Adrenal gland (tissue), 12 donors: ENCODE measurements around the gene GPR50. TPM values are rescaled to one million over a fixed set of nuclear protein-coding genes. Genes with fewer than 3 reads are reported as not detected.

Experiments used
- DNase-seq, 7 donors: peaks; one replicate each; pipeline ENCODE4 v3.0.0-alpha.2; 2019 to 2020
- H3K27ac ChIP-seq, 5 donors: fragments of 200-600 bp; sonication (generic) in 4 of 5; 1 replicate in 3 of 5; 2 replicates in 2 of 5; pipeline versions ENCODE4 v1.5.1 to v1.8.0; 2016 to 2020; ENCODE audit warnings: mild to moderate bottlenecking in 1 of 5
- H3K27me3 ChIP-seq: fragments of 200-600 bp; 2 replicates; pipeline ENCODE4 v1.8.0; 2021
- H3K36me3 ChIP-seq, 2 donors: fragments of 200-600 bp; replicated peaks in 1 of 2; 1 replicate in 1 of 2; 2 replicates in 1 of 2; pipeline versions ENCODE4 v1.5.1 to v1.8.0; 2018 to 2022
- H3K4me1 ChIP-seq, 2 donors: fragments of 200-600 bp; replicated peaks in 1 of 2; 1 replicate in 1 of 2; 2 replicates in 1 of 2; pipeline versions ENCODE4 v1.5.1 to v1.8.0; 2018 to 2021
- H3K4me3 ChIP-seq, 4 donors: fragments of 200-600 bp; sonication (generic) in 3 of 4; one replicate each; pipeline ENCODE4 v1.5.1; 2016 to 2018
- H3K9me3 ChIP-seq, 3 donors: fragments of 200-600 bp; sonication (generic) in 1 of 3; replicated peaks in 1 of 3; 1 replicate in 2 of 3; 2 replicates in 1 of 3; pipeline versions ENCODE4 v1.5.1 to v1.8.0; 2016 to 2021
- POLR2A ChIP-seq, 2 donors: fragments of 450-650 bp; IDR thresholded peaks; one replicate each; pipeline ENCODE4 v1.6.1; 2017; ENCODE audit warnings: antibody characterized with exemption in 2 of 2, mild to moderate bottlenecking in 2 of 2, moderate library complexity in 1 of 2
- WGBS, 4 donors: extraction: QIAGEN DNeasy Blood & Tissue Kit in 2 of 4; methylation state at CpG; one replicate each; pipeline versions ENCODE4 v1.1.5 to v1.1.7; 2013 to 2017; 5-methylcytosine and 5-hydroxymethylcytosine counted together
- intact Hi-C, 2 donors: fragments of 100-400 bp; cut with DNase I; formaldehyde crosslinking; loops; one replicate each; pipeline versions ENCODE4 v1.14.1 to v1.15.0; 2022 to 2023
- polyA plus RNA-seq, 3 donors: library from polyadenylated mRNA; stranded (reverse); fragments of 200-250 nt in 2 of 3; fragments of 350-450 nt in 1 of 3; fragmentation: Illumina TruSeq in 1 of 3; extraction: RNeasy Lipid Tissue Mini Kit (QIAGEN cat#74804) in 1 of 3; gene quantifications; one replicate each; pipeline ENCODE4 v1.2.3, GENCODE V29; 2013 to 2014
- total RNA-seq, 9 donors: library from RNA; depleted of rRNA in 4 of 9; stranded (reverse); fragments of >200 nt in 4 of 9; fragments of 120-200 nt in 1 of 9; fragmentation: NEBNext Ultra II Directional in 1 of 9; extraction: Animal tissue kit (Norgen Biotek cat#: 25700) in 1 of 9; gene quantifications; one replicate each; pipeline versions ENCODE4 v1.1.0 to v1.2.4, GENCODE V29; 2013 to 2023
- TF ChIP-seq, protein P1 (sequence below), 6 experiments: fragments of 450-650 bp in 4 of 6; fragments of 200-600 bp in 2 of 6; sonication (generic) in 1 of 6; IDR thresholded peaks; 1 replicate in 5 of 6; 2 replicates in 1 of 6; pipeline versions ENCODE4 v1.5.1 to v1.8.0; 2016 to 2021; ENCODE audit warnings: antibody characterized with exemption in 6 of 6, mild to moderate bottlenecking in 2 of 6, moderate library complexity in 1 of 6
- donor health status: healthy with polysubstance abuse.
- donor health status: Bipolar disorder and iron deficiency.
- donor health status: DM: yes; HTN: yes; CAD: no.
- donor health status: DM: no; HTN: no; CAD: no.
- donor health status: DM: no; HTN: no; CAD: no.
- donor health status: DM: yes; HTN: yes; CAD: no.

GPR50 gene
- total and polyA plus RNA-seq, 12 donors: 0.06 to 0.40 TPM; not detected in 10

DNA sequence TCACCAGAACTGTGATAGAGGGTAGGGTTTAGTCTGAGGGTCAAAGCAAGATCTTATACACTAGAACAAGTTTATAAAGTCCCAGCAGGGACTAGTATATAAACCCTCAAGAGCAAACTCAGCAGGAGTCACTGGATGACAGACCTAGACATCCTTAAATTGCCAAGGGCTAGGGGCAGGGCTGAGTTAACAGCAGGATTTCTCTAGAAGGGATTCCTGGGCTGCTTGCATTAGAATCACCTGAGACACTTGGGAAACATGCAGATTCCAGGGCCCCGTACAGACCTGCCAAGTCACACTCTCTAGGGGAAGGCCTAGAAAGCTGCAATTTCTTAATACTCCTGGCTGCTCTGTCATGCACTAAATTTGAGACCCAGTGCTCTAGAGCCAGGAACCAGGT is 6.6 kb upstream of the GPR50 start:
- intact Hi-C loops: no loop called here
- Histone ChIP-seq H3K27ac (no peak overlapping the region), H3K27me3 (peaks cover 19% of the 10 kb centered on the region), H3K9me3 (no peaks in the 10 kb centered on the region), H3K4me1 (no peaks in the 10 kb centered on the region), H3K36me3 (no peaks in the 10 kb centered on the region), H3K4me3 (no peak overlapping the region)
- TF ChIP-seq, protein P1, sequence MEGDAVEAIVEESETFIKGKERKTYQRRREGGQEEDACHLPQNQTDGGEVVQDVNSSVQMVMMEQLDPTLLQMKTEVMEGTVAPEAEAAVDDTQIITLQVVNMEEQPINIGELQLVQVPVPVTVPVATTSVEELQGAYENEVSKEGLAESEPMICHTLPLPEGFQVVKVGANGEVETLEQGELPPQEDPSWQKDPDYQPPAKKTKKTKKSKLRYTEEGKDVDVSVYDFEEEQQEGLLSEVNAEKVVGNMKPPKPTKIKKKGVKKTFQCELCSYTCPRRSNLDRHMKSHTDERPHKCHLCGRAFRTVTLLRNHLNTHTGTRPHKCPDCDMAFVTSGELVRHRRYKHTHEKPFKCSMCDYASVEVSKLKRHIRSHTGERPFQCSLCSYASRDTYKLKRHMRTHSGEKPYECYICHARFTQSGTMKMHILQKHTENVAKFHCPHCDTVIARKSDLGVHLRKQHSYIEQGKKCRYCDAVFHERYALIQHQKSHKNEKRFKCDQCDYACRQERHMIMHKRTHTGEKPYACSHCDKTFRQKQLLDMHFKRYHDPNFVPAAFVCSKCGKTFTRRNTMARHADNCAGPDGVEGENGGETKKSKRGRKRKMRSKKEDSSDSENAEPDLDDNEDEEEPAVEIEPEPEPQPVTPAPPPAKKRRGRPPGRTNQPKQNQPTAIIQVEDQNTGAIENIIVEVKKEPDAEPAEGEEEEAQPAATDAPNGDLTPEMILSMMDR (IDR thresholded peaks at IDR 0.05): no peak
- no peak for TF ChIP-seq POLR2A (IDR thresholded peaks at IDR 0.05)
- DNase-seq: no peak
- 83 to 92% methylated on average over 1 of the region's 1 CpG; no CpG with 5 or more reads in 2 of the 4 donors for WGBS, 4 donors

DNA sequence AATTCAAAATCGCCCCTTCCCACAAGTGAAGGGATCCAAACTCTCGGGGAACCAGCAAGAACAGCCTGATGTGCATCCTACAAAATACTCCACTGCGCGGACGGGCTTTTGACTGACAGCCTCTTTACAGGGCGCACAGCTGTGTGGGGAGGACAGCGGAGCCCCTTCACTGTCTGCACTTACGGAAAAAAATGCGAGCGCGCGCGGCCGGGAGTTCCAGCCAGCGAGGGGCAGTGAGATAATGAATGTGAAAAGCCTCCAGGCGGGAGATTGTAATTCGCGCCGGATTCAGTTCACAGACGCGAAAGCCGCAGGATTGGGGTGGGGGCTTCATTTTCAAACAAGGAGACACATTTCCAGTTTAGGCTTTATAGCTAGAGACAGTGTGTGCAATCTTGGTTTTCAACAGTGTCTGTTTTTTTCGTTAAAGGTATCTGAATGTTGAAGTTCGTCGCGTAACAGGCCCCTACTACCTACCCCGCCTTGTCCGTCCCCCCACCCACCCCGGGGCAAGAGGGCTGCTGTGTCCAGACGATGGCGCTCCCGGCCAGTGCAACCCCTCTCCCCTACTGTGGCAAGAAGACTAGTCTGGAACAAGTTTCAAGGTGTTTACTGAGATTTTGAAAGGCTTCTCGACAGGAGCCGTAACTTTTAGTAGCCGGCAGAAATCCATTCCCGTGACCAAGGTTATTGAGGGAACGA is 1.7 kb upstream of the GPR50 start:
- DNase-seq: no peak
- H3K36me3 ChIP-seq: no peaks in the 10 kb centered on the region
- WGBS, 4 donors: 4 to 45% (median 18%) methylated on average over 14 to 37 of the region's 37 CpGs
- intact Hi-C loops: no loop called here
- no peak for TF ChIP-seq POLR2A (IDR thresholded peaks at IDR 0.05)
- TF ChIP-seq, protein P1 (IDR thresholded peaks at IDR 0.05): no peak
- H3K9me3 ChIP-seq: no peaks in the 10 kb centered on the region
- no peak overlapping the region for H3K4me3 ChIP-seq
- no peak overlapping the region for H3K27ac ChIP-seq
- H3K4me1 ChIP-seq: no peaks in the 10 kb centered on the region
- peaks cover 49% of the 10 kb centered on the region for H3K27me3 ChIP-seq

GRCh38 chrX:151175283-151176062 is 911 bp upstream of the GPR50 start:
- H3K27me3 ChIP-seq: peaks cover 42% of the 10 kb centered on the region
- 5 to 46% (median 21%) methylated on average over 29 to 54 of the region's 54 CpGs for WGBS, 4 donors
- intact Hi-C loops: no loop called here
- no peaks in the 10 kb centered on the region for H3K36me3 ChIP-seq
- no peak overlapping the region for H3K4me3 ChIP-seq
- H3K27ac ChIP-seq: no peak overlapping the region
- no peak for TF ChIP-seq POLR2A (IDR thresholded peaks at IDR 0.05)
- TF ChIP-seq, protein P1 (IDR thresholded peaks at IDR 0.05): no peak
- DNase-seq: no peak
- no peaks in the 10 kb centered on the region for H3K9me3 ChIP-seq
- no peaks in the 10 kb centered on the region for H3K4me1 ChIP-seq

DNA sequence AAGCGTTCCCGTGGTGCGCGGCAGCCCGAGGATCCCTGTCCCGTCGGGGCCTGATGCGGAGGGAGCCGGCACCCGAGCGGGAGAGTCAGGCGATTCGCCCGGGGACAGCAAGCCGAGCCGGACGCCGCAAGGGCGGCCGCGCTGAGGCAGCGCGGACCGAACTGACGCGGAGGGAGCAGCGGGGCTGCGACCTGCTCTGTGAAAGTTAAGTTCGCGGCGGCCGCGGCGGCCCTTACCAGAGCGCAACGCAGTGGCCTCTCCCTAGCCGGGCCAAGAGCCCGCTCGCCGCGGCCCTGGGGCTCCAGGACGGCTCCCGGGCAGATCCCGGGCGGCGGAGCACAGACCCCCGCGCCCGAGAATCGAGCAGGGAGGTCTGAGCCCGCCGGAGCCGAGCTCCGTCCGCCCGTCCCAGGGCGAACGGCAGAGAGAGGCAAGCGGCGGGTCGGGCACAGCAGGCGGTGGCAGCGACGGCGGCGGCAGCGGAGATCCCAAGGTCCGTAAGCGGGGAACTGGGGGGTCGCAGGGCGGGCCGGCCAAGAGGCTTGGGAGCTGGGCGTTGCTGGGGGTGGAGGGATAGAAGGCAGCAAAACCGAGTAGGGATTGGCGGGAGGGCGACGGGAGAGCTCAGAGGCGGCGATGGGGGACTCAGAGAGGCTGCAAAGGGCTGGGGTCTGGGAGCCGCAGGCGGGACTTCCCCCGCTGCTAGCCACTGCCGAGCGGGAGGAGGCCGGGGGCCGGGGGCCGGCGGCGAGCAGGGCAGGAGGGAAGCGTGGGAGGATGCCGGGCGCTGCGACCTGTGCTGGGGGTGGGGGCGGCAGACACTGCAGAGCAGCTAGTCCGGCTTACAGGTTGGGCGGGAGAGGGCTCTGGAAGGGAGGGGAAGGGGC is 1.0 kb downstream of the GPR50 start:
- H3K4me1 ChIP-seq: no peaks in the 10 kb centered on the region
- WGBS, 4 donors: 2 to 25% (median 14%) methylated on average over 6 to 95 of the region's 96 CpGs
- no peak overlapping the region for H3K27ac ChIP-seq
- no peaks in the 10 kb centered on the region for H3K9me3 ChIP-seq
- TF ChIP-seq POLR2A (IDR thresholded peaks at IDR 0.05): no peak
- TF ChIP-seq, protein P1 (IDR thresholded peaks at IDR 0.05): no peak
- no peak overlapping the region for H3K4me3 ChIP-seq
- intact Hi-C loops: no loop called here
- DNase-seq: no peak
- peaks cover 49% of the 10 kb centered on the region for H3K27me3 ChIP-seq
- H3K36me3 ChIP-seq: no peaks in the 10 kb centered on the region
